WTC11 (cell line): ENCODE results near the gene DAB1.

ENCODE experiments used
- CREM ChIP-seq: sonication (generic); formaldehyde crosslinking; IDR thresholded peaks from 2 replicates; pipeline ENCODE4 v1.8.1; 2022; ENCODE audit warnings: mild to moderate bottlenecking, missing genetic modification reagents, moderate library complexity
- ESRRA ChIP-seq: sonication (generic); formaldehyde crosslinking; IDR thresholded peaks from 2 replicates; pipeline ENCODE4 v1.8.1; 2022; ENCODE audit warnings: mild to moderate bottlenecking, missing genetic modification reagents, borderline replicate concordance
- MYBL2 ChIP-seq: sonication (generic); formaldehyde crosslinking; IDR thresholded peaks from 2 replicates; pipeline ENCODE4 v1.8.1; 2023; ENCODE audit warnings: mild to moderate bottlenecking, moderate library complexity, missing genetic modification reagents
- NFE2L1 ChIP-seq: sonication (generic); formaldehyde crosslinking; IDR thresholded peaks from 2 replicates; pipeline ENCODE4 v1.8.1; 2023; ENCODE audit warnings: missing genetic modification reagents
- NFYB ChIP-seq: sonication (generic); formaldehyde crosslinking; conservative IDR thresholded peaks from 2 replicates; pipeline ENCODE4 v1.8.0; 2022; ENCODE audit warnings: low read depth, missing genetic modification reagents
- NR1H2 ChIP-seq: sonication (generic); formaldehyde crosslinking; IDR thresholded peaks from 2 replicates; pipeline ENCODE4 v1.9.0; 2021; ENCODE audit warnings: mild to moderate bottlenecking, moderate library complexity, missing genetic modification reagents
- NR2C2 ChIP-seq: sonication (generic); formaldehyde crosslinking; IDR thresholded peaks from 2 replicates; pipeline ENCODE4 v1.8.0; 2022; ENCODE audit warnings: mild to moderate bottlenecking, missing genetic modification reagents
- ZNF416 ChIP-seq: fragments of 250-450 bp; sonication (Bioruptor Pico); IDR thresholded peaks from 2 replicates; pipeline ENCODE4 v1.9.0; 2021; ENCODE audit warnings: mild to moderate bottlenecking, inconsistent platforms
- TF ChIP-seq, protein P1 (sequence below): fragments of 200-600 bp; IDR thresholded peaks from 2 replicates; pipeline ENCODE4 v1.8.0; 2022; ENCODE audit warnings: antibody characterized with exemption
- TF ChIP-seq, protein P2 (sequence below): sonication (generic); formaldehyde crosslinking; IDR thresholded peaks from 2 replicates; pipeline ENCODE4 v1.8.0; 2022; ENCODE audit warnings: mild to moderate bottlenecking, missing genetic modification reagents
- TF ChIP-seq, protein P3 (sequence below): sonication (generic); formaldehyde crosslinking; IDR thresholded peaks from 2 replicates; pipeline ENCODE4 v1.8.1; 2023; ENCODE audit warnings: mild to moderate bottlenecking, missing genetic modification reagents, moderate library complexity
- TF ChIP-seq, protein P4 (sequence below): sonication (generic); formaldehyde crosslinking; IDR thresholded peaks from 2 replicates; pipeline ENCODE4 v1.8.0; 2022; ENCODE audit warnings: mild to moderate bottlenecking, missing genetic modification reagents
- TF ChIP-seq, protein P5 (sequence below): sonication (generic); formaldehyde crosslinking; IDR thresholded peaks from 2 replicates; pipeline ENCODE4 v1.8.1; 2022; ENCODE audit warnings: missing genetic modification reagents, borderline replicate concordance
- TF ChIP-seq, protein P6 (sequence below): sonication (generic); formaldehyde crosslinking; IDR thresholded peaks from 2 replicates; pipeline ENCODE4 v1.8.0; 2023; ENCODE audit warnings: mild to moderate bottlenecking, missing genetic modification reagents

DNA sequence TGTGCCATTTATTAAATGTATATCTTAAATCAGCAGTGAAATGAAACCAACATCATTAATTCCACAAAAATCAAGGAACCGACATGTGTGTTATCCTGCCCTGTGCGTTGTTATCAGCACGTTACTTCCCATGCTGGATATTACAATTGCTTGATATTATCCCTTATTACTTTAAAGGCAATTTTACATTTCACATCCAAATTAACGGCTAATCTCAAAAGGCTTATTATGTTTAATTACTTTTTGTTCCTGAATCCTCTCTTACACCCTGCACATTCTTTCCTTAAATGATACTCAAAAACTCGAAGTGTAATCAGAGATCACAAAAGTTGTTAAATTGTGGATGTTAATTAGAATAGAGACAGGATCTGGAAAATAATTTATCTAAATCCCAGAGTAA lies 167.9 kb downstream of the DAB1 start:
- no peak for TF ChIP-seq NFYB (CRISPR knock-in tag)
- TF ChIP-seq, protein P1, sequence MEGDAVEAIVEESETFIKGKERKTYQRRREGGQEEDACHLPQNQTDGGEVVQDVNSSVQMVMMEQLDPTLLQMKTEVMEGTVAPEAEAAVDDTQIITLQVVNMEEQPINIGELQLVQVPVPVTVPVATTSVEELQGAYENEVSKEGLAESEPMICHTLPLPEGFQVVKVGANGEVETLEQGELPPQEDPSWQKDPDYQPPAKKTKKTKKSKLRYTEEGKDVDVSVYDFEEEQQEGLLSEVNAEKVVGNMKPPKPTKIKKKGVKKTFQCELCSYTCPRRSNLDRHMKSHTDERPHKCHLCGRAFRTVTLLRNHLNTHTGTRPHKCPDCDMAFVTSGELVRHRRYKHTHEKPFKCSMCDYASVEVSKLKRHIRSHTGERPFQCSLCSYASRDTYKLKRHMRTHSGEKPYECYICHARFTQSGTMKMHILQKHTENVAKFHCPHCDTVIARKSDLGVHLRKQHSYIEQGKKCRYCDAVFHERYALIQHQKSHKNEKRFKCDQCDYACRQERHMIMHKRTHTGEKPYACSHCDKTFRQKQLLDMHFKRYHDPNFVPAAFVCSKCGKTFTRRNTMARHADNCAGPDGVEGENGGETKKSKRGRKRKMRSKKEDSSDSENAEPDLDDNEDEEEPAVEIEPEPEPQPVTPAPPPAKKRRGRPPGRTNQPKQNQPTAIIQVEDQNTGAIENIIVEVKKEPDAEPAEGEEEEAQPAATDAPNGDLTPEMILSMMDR, result no peak
- TF ChIP-seq, protein P2, sequence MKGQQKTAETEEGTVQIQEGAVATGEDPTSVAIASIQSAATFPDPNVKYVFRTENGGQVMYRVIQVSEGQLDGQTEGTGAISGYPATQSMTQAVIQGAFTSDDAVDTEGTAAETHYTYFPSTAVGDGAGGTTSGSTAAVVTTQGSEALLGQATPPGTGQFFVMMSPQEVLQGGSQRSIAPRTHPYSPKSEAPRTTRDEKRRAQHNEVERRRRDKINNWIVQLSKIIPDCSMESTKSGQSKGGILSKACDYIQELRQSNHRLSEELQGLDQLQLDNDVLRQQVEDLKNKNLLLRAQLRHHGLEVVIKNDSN (CRISPR knock-in tag), result no peak
- TF ChIP-seq ESRRA (CRISPR knock-in tag), result no peak
- TF ChIP-seq, protein P3, sequence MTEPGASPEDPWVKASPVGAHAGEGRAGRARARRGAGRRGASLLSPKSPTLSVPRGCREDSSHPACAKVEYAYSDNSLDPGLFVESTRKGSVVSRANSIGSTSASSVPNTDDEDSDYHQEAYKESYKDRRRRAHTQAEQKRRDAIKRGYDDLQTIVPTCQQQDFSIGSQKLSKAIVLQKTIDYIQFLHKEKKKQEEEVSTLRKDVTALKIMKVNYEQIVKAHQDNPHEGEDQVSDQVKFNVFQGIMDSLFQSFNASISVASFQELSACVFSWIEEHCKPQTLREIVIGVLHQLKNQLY (CRISPR knock-in tag), result no peak
- TF ChIP-seq CREM (CRISPR knock-in tag), result no peak
- TF ChIP-seq, protein P4, sequence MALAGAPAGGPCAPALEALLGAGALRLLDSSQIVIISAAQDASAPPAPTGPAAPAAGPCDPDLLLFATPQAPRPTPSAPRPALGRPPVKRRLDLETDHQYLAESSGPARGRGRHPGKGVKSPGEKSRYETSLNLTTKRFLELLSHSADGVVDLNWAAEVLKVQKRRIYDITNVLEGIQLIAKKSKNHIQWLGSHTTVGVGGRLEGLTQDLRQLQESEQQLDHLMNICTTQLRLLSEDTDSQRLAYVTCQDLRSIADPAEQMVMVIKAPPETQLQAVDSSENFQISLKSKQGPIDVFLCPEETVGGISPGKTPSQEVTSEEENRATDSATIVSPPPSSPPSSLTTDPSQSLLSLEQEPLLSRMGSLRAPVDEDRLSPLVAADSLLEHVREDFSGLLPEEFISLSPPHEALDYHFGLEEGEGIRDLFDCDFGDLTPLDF, result no peak
- TF ChIP-seq NR2C2 (CRISPR knock-in tag), result no peak
- no peak for TF ChIP-seq NR1H2 (CRISPR knock-in tag)
- TF ChIP-seq, protein P5, sequence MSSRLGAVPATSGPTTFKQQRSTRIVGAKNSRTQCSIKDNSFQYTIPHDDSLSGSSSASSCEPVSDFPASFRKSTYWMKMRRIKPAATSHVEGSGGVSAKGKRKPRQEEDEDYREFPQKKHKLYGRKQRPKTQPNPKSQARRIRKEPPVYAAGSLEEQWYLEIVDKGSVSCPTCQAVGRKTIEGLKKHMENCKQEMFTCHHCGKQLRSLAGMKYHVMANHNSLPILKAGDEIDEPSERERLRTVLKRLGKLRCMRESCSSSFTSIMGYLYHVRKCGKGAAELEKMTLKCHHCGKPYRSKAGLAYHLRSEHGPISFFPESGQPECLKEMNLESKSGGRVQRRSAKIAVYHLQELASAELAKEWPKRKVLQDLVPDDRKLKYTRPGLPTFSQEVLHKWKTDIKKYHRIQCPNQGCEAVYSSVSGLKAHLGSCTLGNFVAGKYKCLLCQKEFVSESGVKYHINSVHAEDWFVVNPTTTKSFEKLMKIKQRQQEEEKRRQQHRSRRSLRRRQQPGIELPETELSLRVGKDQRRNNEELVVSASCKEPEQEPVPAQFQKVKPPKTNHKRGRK (CRISPR knock-in tag), result no peak
- TF ChIP-seq, protein P6, sequence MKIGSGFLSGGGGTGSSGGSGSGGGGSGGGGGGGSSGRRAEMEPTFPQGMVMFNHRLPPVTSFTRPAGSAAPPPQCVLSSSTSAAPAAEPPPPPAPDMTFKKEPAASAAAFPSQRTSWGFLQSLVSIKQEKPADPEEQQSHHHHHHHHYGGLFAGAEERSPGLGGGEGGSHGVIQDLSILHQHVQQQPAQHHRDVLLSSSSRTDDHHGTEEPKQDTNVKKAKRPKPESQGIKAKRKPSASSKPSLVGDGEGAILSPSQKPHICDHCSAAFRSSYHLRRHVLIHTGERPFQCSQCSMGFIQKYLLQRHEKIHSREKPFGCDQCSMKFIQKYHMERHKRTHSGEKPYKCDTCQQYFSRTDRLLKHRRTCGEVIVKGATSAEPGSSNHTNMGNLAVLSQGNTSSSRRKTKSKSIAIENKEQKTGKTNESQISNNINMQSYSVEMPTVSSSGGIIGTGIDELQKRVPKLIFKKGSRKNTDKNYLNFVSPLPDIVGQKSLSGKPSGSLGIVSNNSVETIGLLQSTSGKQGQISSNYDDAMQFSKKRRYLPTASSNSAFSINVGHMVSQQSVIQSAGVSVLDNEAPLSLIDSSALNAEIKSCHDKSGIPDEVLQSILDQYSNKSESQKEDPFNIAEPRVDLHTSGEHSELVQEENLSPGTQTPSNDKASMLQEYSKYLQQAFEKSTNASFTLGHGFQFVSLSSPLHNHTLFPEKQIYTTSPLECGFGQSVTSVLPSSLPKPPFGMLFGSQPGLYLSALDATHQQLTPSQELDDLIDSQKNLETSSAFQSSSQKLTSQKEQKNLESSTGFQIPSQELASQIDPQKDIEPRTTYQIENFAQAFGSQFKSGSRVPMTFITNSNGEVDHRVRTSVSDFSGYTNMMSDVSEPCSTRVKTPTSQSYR (CRISPR knock-in tag), result no peak
- no peak for TF ChIP-seq NFE2L1 (CRISPR knock-in tag)
- TF ChIP-seq MYBL2 (CRISPR knock-in tag), result no peak
- TF ChIP-seq ZNF416 (CRISPR knock-in tag), result no peak
